SH-SY5Y (cell line): ENCODE data around the gene RAB9A.

ENCODE experiments used
- GATA2 ChIP-seq: IDR thresholded peaks from 2 replicates; pipeline ENCODE4 v1.6.1; 2011; ENCODE audit warnings: mild to moderate bottlenecking, low read depth, low read length
- GATA3 ChIP-seq: IDR thresholded peaks from 2 replicates; pipeline ENCODE4 v1.6.1; 2011; ENCODE audit warnings: low read depth, mild to moderate bottlenecking, low read length, moderate library complexity

GRCh38 chrX:13652850-13653693, 35.9 kb upstream of the RAB9A start, which contains the start of gene TCEANC:
- TF ChIP-seq GATA2 (no peak), GATA3 (no peak)
